SH-SY5Y (cell line): ENCODE data around the gene UXS1.

ENCODE experiments used
- GATA2 ChIP-seq: IDR thresholded peaks from 2 replicates; pipeline ENCODE4 v1.6.1; 2011; ENCODE audit warnings: mild to moderate bottlenecking, low read depth, low read length
- GATA3 ChIP-seq: IDR thresholded peaks from 2 replicates; pipeline ENCODE4 v1.6.1; 2011; ENCODE audit warnings: low read depth, mild to moderate bottlenecking, low read length, moderate library complexity

- no peak for TF ChIP-seq GATA3
- TF ChIP-seq GATA2, result no peak
Observed at GRCh38 chr2:106127282-106127771, 66.8 kb downstream of the UXS1 start.
